Measurements from ENCODE around the gene ARFGAP3.
"Not testable (repeated sequence)": the region's sequence is repeated elsewhere in the genome, so short reads cannot be mapped to it uniquely, and the experiment has no call there.

ARFGAP3 gene

GRCh38 chr22:42782306-42782705, 74.8 kb downstream of the ARFGAP3 start:
- in situ Hi-C loops (cut with MboI; ENCODE audit: low sequenced_read_pairs); H3K4me1 ChIP-seq; H3K36me3 ChIP-seq (replicated peaks); H3K27me3 ChIP-seq (ENCODE audit: low read depth); H3K9me3 ChIP-seq; DNase-seq (ENCODE audit: low spot score in 2 of 2); H3K4me3 ChIP-seq: not testable (repeated sequence)

DNA sequence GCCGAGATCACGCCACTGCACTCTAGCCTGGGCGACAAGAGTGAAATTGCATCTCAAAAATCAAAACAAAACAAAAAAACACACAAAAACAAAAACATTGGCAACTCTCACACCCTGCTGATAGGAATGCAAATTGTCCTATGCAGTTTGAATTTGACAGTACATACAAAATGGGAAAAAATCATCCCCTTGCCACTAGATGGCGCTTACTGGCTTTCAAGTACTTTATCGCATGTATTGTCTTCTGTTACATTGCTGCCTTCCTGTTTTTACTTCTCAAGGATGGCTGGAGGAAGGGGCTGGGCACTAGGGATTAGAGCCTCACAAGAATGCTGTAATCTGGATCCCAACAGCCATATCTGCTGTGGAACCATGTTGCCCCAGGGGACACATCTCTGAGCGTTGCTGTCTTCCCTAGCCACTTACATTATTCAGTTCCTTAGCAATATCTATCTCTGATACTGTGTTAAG, 77.0 kb downstream of the ARFGAP3 start:
- peak; percentile 86 to 95 for DNase-seq (ENCODE audit: low spot score in 2 of 2)
- Histone ChIP-seq H3K4me3 (no peak overlapping the region), H3K36me3 (replicated peaks) (no peaks in the 10 kb centered on the region), H3K4me1 (no peaks in the 10 kb centered on the region), H3K9me3 (no peaks in the 10 kb centered on the region), H3K27me3 (ENCODE audit: low read depth) (no peaks in the 10 kb centered on the region)
- in situ Hi-C loops (cut with MboI; ENCODE audit: low sequenced_read_pairs): no loop called here

GRCh38 chr22:42777126-42777525, 79.9 kb downstream of the ARFGAP3 start:
- in situ Hi-C loops (cut with MboI; ENCODE audit: low sequenced_read_pairs): no loop called here
- H3K4me1 ChIP-seq: no peaks in the 10 kb centered on the region
- H3K4me3 ChIP-seq: no peak overlapping the region
- no peaks in the 10 kb centered on the region for H3K27me3 ChIP-seq (ENCODE audit: low read depth)
- H3K9me3 ChIP-seq: no peaks in the 10 kb centered on the region
- no peak for DNase-seq (ENCODE audit: low spot score in 2 of 2)
- no peaks in the 10 kb centered on the region for H3K36me3 ChIP-seq (replicated peaks)

DNA sequence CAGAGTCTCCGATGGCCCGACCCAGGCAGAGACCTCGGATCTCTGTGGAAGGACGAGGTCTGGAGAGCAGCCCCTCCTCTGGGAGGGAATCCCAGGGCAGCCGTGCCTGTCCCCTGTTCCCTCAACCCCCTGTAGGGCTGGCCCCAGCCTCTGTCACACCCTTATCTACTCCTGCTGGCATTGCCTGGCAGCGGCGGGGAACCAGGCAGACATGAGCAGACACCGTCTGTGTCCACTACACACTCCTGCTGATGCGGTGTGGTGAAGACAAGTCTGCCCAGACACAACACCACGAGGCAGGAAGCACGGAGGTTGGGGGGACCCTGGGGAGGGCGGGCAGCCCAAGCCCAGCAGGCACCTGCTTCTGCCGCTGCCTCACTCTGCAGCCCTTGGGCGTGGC, 83.9 kb downstream of the ARFGAP3 start:
- no peak overlapping the region for H3K4me3 ChIP-seq
- no peaks in the 10 kb centered on the region for H3K4me1 ChIP-seq
- H3K36me3 ChIP-seq (replicated peaks): no peaks in the 10 kb centered on the region
- H3K9me3 ChIP-seq: no peaks in the 10 kb centered on the region
- DNase-seq (ENCODE audit: low spot score in 2 of 2): no peak
- in situ Hi-C loops (cut with MboI; ENCODE audit: low sequenced_read_pairs): no loop called here
- no peaks in the 10 kb centered on the region for H3K27me3 ChIP-seq (ENCODE audit: low read depth)

DNA sequence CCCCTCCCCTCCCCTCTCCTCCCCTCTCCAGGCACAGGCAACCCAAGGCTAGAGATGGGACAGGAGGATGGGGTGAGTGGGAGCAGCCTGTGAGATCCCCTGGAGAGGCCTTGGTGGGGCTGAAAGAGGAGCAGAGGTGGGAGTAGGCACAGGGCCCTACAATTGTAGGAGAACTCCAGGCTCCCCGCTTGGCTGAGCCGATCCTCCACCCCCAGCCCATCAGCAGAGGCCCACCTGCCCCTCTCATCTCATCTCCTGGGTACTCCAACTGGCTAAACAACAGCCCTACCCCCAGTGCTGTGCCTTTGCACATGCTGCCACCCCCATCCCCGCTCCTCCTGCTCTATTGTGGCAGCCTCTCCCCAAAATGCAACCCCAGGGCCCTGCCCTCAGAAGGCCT, 84.4 kb downstream of the ARFGAP3 start:
- no peak overlapping the region for H3K4me3 ChIP-seq
- no peaks in the 10 kb centered on the region for H3K9me3 ChIP-seq
- DNase-seq (ENCODE audit: low spot score in 2 of 2): no peak
- H3K27me3 ChIP-seq (ENCODE audit: low read depth): no peaks in the 10 kb centered on the region
- in situ Hi-C loops (cut with MboI; ENCODE audit: low sequenced_read_pairs): no loop called here
- H3K4me1 ChIP-seq: no peaks in the 10 kb centered on the region
- no peaks in the 10 kb centered on the region for H3K36me3 ChIP-seq (replicated peaks)

- H3K9me3 ChIP-seq: no peaks in the 10 kb centered on the region
- no peaks in the 10 kb centered on the region for H3K27me3 ChIP-seq (ENCODE audit: low read depth)
- DNase-seq (ENCODE audit: low spot score in 2 of 2): no peak
- in situ Hi-C loops (cut with MboI; ENCODE audit: low sequenced_read_pairs): no loop called here
- H3K4me1 ChIP-seq: peaks cover under 1% of the 10 kb centered on the region; the same call in 1 of the 2 replicates
- H3K36me3 ChIP-seq (replicated peaks): no peaks in the 10 kb centered on the region
- no peak overlapping the region for H3K4me3 ChIP-seq
Observed at GRCh38 chr22:42770941-42771647, 86.0 kb downstream of the ARFGAP3 start.

- Histone ChIP-seq H3K4me3 (no peak overlapping the region), H3K9me3 (no peaks in the 10 kb centered on the region), H3K36me3 (replicated peaks) (no peaks in the 10 kb centered on the region), H3K27me3 (ENCODE audit: low read depth) (no peaks in the 10 kb centered on the region), H3K4me1 (peaks cover 5% of the 10 kb centered on the region)
- DNase-seq (ENCODE audit: low spot score in 2 of 2): no peak
- in situ Hi-C loops (cut with MboI; ENCODE audit: low sequenced_read_pairs): no loop called here
Observed at GRCh38 chr22:42770448-42770726, 86.7 kb downstream of the ARFGAP3 start.

GRCh38 chr22:42769574-42770447, 87.3 kb downstream of the ARFGAP3 start:
- Histone ChIP-seq H3K4me1 (peaks cover 6% of the 10 kb centered on the region), H3K36me3 (replicated peaks) (no peaks in the 10 kb centered on the region), H3K27me3 (ENCODE audit: low read depth) (no peaks in the 10 kb centered on the region), H3K9me3 (no peaks in the 10 kb centered on the region), H3K4me3 (no peak overlapping the region)
- in situ Hi-C loops (cut with MboI; ENCODE audit: low sequenced_read_pairs): no loop called here
- no peak for DNase-seq (ENCODE audit: low spot score in 2 of 2)

DNA sequence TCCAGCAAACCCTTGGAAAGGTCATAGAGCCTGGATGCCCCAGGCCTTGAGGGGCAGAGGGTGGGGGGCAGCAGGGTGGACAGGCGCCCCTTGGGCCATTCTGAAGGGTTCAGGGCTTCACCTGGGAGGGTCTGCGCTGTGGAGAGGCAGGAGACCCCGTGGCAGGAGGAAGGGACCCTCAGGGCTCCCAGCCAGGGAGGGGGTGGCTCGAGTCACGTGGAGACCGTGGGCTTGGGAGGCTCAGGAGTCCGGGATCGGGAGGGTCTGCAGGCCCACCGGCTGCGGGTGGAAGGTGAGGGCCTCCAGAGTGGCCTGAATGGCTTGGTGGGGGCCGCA, 87.9 kb downstream of the ARFGAP3 start:
- DNase-seq (ENCODE audit: low spot score in 2 of 2): no peak
- in situ Hi-C loops (cut with MboI; ENCODE audit: low sequenced_read_pairs): no loop called here
- Histone ChIP-seq H3K9me3 (no peaks in the 10 kb centered on the region), H3K4me1 (peaks cover 6% of the 10 kb centered on the region), H3K27me3 (ENCODE audit: low read depth) (no peaks in the 10 kb centered on the region), H3K36me3 (replicated peaks) (no peaks in the 10 kb centered on the region), H3K4me3 (no peak overlapping the region)

DNA sequence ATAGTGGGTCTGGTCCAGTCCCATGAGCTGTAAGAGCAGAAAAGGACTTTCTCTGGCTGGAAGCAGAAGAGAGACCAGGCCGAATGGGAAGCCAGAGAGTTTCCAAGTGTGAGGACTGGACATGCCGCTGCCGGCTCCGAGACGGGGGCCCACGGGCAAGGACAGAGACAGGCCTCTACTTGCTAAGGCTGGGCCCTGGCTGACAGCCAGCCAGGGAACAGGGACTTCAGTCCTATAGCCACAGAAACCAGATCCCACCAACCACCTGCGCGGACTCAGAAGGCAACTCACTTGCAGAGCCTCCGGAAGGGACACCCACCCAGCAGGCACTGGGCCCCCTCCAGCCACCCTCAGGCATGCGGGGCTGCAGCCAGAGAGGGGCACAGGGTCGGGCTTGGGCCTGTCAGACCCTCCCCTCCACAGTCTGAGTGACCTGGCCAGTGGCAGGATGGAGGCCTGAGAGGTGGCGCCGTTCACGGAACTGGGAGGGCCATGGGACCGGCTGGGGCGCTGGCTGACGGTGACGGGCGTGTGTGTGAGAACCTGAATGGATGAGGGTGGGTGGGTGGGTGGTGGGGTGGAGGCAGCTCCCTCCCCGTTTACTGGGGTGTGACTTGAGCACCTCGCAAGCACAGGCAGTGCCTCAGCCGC, 88.6 kb downstream of the ARFGAP3 start:
- Histone ChIP-seq H3K4me3 (no peak overlapping the region), H3K4me1 (peaks cover 6% of the 10 kb centered on the region), H3K27me3 (ENCODE audit: low read depth) (no peaks in the 10 kb centered on the region), H3K36me3 (replicated peaks) (no peaks in the 10 kb centered on the region), H3K9me3 (no peaks in the 10 kb centered on the region)
- in situ Hi-C loops (cut with MboI; ENCODE audit: low sequenced_read_pairs): no loop called here
- DNase-seq (ENCODE audit: low spot score in 2 of 2): no peak

- in situ Hi-C loops (cut with MboI; ENCODE audit: low sequenced_read_pairs): no loop called here
- H3K36me3 ChIP-seq (replicated peaks): no peaks in the 10 kb centered on the region
- peaks cover 6% of the 10 kb centered on the region for H3K4me1 ChIP-seq
- H3K9me3 ChIP-seq: no peaks in the 10 kb centered on the region
- H3K27me3 ChIP-seq (ENCODE audit: low read depth): no peaks in the 10 kb centered on the region
- no peak for DNase-seq (ENCODE audit: low spot score in 2 of 2)
- no peak overlapping the region for H3K4me3 ChIP-seq
Observed at GRCh38 chr22:42766860-42767259, 90.2 kb downstream of the ARFGAP3 start.

GRCh38 chr22:42764895-42765363, 92.1 kb downstream of the ARFGAP3 start:
- in situ Hi-C loops (cut with MboI; ENCODE audit: low sequenced_read_pairs): no loop called here
- Histone ChIP-seq H3K4me1 (peaks cover 6% of the 10 kb centered on the region), H3K9me3 (no peaks in the 10 kb centered on the region), H3K4me3 (no peak overlapping the region), H3K36me3 (replicated peaks) (no peaks in the 10 kb centered on the region), H3K27me3 (ENCODE audit: low read depth) (no peaks in the 10 kb centered on the region)
- no peak for DNase-seq (ENCODE audit: low spot score in 2 of 2)

DNA sequence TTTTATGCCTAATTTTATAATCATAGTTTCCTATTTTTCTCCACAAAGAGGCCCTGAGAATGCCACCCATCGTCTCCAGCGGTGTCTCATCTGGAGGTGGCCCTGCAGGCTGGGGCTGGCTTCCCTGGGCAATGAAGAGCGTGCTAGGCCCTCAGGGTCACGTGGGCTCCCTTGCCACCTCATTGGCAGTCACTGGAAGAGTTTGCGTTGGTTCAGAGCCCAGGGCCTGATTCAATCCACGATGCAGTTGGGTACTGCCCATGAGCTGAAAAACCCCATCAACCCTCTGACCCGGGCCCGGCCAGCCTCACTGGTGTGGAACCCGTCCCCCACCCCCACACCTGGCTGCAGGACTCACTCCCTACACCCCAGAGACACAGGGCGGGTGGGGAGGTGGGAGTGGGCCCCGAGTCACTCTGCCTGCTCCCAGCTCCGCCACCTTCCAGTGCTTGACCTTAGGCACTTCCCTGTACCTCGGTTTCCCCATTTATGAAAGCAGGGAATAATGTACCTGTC, 93.0 kb downstream of the ARFGAP3 start:
- in situ Hi-C loops (cut with MboI; ENCODE audit: low sequenced_read_pairs): no loop called here

More for the DNA sequence above, 93.0 kb downstream of the ARFGAP3 start:
- DNase-seq (ENCODE audit: low spot score in 2 of 2): no peak
- peaks cover 6% of the 10 kb centered on the region for H3K4me1 ChIP-seq
- H3K27me3 ChIP-seq (ENCODE audit: low read depth): no peaks in the 10 kb centered on the region
- no peak overlapping the region for H3K4me3 ChIP-seq
- H3K36me3 ChIP-seq (replicated peaks): no peaks in the 10 kb centered on the region
- H3K9me3 ChIP-seq: no peaks in the 10 kb centered on the region

All from HAP-1 (cell line).